HUDEP-2 (cell line): ENCODE results near the gene DCTN5.
A peak's percentile ranks its signal among the peaks of the same experiment; 100 is the strongest.
"Not testable (repeated sequence)": the region's sequence is repeated elsewhere in the genome, so short reads cannot be mapped to it uniquely, and the experiment has no call there.

Experiments used
- DNase-seq, 76 experiments: peaks; one replicate each; lab custom pipeline; 2025; ENCODE audit not compliant: unreplicated experiment in 76 of 76; lab: John Stamatoyannopoulos, UW

The DCTN5 gene

GRCh38 chr16:23640931-23641765, at the start of gene DCTN5, which contains the start of gene PALB2:
DCTN5 (plus strand) TSS chr16:23641466; CDS start chr16:23641543, 77 bp downstream.
PALB2 (minus strand) TSS chr16:23641310; CDS start chr16:23641157, 153 bp downstream.
- DNase-seq = peak in 75 of 76 experiments; percentile 20 to 95 (median 87)

- DNase-seq = no peak
Observed at GRCh38 chr16:23594186-23594585, 47.1 kb upstream of the DCTN5 start.

DNA sequence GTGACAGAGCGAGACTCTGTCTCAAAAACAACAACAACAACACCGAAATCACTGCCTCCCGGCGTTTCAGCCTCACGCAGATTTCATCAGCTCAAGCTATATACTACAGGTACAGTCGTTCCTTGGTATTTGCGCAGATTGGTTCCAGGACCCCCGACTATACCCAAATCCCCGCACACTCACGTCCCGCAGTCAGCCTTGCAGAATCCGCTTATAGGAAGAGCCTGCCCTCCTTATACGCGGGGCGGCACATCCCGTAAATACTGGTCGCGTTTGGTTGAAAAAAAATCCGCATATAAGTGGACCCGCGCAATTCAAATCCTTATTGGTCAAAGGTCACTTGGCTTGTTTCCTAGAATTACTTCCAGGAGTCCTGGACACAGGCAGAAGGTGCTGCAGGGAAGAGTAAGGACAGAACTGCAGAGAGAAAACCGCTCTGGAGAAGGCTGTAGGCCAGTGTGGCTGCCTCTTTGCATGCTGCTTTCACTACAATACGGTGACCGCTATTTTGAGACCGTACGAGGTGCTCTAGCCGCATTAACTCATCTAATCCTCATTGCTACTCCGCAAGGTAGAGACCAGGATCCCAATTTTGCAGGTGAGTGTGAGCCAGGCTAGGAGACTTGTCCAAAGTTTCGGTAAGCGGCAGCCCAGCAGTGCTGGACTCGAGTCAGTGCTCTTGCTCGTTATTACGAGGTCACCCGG, 45.9 kb upstream of the DCTN5 start:
- DNase-seq = peak in 1 of 76 experiments; percentile 26

- DNase-seq = peak in 74 of 76 experiments; percentile 17 to 92 (median 80)
Observed at GRCh38 chr16:23595951-23596720, 45.1 kb upstream of the DCTN5 start, which contains the start of gene NDUFAB1. NDUFAB1 (minus strand) TSS chr16:23596316; CDS start chr16:23596290, 26 bp downstream.

DNA sequence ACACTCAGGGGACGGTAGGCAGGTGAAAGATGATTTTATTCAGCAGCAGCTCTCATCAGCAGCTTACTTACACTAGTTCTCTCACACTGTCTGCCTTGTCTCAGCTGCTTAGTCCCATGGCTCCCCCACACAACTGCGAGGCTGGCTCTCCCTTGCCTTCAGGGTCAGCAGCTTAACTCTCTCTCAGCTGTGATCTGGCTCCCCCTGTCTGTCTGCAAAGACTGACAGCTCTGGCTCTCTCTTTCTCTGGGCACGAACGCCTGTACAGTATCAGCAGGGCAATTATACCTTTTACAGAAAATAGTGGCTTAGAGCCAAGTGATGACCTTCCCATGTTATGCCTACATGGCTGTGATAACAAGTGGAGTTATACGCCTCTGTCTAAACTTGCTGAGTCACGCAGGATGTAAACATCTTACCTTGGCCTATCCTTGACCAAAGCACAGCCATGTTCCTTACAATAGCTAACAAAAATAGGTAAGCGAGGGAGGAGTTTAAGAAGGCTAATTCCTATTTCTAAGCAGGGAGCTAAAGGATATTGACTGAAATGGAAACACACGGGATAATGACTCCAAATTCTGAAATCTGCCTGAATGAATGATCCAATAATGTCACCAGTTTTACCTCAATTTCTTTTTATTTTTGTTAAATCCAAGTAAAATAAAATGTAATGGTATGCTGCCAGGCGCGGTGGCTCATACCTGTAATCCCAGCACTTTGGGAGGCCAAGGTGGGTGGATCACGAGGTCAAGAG, 44.1 kb upstream of the DCTN5 start:
- DNase-seq = peak in 71 of 76 experiments; percentile 1 to 81 (median 42)

DNA sequence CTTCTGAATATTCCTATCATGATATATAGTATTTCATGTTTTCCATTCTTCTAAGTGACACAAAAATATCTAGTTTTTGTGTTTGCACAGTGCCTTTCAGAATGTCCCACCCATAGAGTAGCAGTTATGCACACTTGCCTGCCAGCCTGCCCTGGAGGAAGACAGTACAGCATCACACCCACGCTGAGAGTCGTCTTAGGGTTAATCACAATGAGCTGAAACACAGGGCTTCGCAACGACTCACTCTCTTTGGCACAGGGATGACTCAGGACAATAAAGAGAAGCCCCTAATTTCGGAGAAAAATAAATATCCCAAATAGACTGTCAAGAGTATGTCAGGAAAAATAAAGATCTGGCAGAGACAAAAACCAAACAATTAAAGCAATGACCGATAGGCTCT, 33.5 kb upstream of the DCTN5 start:
- no peak for DNase-seq

GRCh38 chr16:23608194-23608593, 33.1 kb upstream of the DCTN5 start:
- DNase-seq = no peak

DNA sequence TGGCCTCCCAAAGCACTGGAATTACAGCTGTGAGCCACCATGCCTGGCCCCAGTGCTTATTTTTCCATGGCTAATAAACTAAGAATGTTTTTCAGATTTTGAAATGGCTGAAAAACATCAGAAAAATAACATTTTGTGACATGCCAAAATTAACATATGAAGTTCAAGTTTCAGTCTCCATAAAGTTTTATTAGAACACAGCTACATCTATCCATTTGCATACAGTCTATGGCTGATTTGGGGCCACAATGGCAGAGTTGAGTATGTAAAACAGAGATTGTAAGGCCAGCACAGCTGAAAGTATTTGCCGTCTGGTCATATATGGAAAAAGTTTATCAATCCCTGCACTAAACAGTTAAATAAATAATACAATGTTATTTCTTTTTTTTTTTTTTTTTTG, 31.3 kb upstream of the DCTN5 start:
- DNase-seq = no peak

DNA sequence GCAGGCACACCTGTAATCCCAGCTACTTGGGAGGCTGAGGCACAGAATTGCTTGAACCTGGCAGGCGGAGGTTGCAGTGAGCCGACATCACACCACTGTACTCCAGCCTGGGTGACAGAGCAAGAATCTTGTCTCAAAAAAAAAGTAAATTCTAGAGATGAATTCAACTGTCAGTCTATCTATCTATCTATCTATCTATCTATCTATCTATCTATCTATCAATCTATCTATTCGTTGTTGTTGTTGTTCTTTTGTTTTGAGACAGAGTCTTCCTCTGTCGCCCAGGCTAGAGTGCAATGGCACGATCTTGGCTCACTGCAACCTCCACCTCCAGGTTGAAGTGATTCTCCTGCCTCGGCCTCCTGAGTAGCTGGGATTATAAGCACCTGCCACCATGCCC, 30.4 kb upstream of the DCTN5 start:
- not testable (repeated sequence) for DNase-seq

DNA sequence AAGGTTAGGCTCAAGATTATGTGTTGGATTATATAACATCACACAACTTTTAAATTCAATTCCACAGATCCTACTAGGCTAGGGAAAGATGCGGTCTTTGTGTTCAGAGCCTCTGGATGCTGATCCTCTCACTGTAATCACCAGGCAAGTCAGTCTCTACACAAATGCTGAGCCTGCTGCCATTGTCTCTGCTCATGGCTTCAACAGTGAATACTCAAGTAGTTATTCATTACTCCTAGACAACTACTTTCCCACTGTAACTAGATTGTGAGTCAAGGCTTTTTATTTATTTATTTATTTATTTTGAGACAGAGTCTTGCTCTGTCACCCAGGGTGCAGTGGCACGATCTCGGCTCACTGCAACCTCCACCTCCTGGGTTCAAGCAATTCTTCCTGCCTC, 29.3 kb upstream of the DCTN5 start:
- no peak for DNase-seq

DNA sequence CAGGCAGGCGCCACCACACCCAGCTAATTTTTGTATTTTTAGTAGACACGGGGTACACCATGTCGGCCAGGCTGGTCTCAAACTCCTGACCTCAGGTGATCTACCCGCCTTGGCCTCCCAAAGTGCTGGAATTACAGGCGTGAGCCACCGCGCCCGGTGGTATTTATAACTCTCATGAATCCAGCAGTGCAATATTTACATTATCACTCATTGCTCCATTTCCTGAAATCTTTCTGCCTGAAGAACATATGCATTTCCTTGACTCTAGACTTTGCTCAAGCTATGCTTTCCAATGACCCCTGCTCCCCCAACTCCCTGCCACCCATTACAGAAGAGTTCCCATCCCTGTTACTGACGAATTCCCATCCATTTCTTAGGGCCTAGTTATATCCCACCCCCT, 25.5 kb upstream of the DCTN5 start:
- DNase-seq = no peak

GRCh38 chr16:23624092-23624491, 17.2 kb upstream of the DCTN5 start:
- DNase-seq = no peak

DNA sequence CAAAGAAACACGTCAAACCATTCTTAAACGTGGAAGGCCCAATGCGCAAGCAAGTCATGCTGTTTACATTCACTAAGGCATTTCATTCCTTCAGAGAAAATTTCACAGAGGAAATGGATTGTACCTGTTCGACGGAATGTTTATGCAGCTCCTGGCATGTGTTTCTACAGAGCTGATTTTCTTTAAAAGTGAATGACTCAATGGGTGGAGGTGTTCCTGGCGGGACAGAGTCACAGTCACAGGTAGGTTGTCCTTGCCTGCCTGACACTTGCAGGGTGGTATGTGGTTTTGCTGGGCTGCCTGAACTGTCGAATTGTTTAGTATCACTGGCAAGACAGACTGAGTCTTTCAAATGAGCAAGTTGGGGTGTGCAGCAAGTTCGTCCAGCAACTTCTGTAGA, 11.8 kb upstream of the DCTN5 start:
- no peak for DNase-seq

DNA sequence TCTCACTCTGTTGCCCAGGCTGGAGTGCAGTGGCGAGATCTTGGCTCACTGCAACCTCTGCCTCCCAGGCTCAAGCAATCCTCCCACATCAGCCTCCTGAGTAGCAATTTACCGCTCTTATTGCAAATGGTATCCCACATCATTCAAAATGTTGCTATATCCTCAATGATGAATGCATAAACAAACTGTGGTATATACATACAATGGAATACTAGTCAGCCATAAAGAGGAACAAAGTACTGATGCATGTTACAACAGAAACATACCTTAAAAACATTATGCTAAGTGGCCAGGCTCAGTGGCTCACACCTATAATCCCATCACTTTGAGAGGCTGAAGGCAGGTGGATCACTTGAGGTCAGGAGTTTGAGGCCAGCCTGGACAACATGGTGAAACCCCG, 9.4 kb upstream of the DCTN5 start:
- not testable (repeated sequence) for DNase-seq

- DNase-seq = no peak
Observed at GRCh38 chr16:23634461-23635036, 6.7 kb upstream of the DCTN5 start.

DNA sequence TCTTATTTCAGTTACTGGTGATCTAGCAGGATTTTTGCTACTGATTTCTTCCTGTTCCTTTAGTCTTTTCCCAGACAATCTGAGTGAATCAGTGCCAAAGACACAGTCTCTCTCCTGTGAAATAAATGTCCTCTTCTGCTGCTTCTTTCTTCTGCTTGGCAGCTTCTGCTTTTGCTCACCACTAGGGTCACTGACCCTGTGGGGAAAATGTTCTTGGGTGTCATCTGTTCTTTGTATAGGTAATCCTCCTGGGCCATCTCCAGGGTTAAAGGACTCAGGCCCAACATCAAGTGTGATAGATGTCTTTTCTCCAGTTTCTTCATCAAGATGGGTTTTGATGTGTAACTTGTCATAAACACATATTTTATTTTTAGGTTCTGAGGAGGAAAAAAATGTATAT, 5.3 kb upstream of the DCTN5 start:
- DNase-seq = peak in 3 of 76 experiments; percentile 3 to 10 (median 5)

- peak in 8 of 76 experiments; percentile 4 to 40 (median 16) for DNase-seq
Observed at GRCh38 chr16:23640615-23640930, 693 bp upstream of the DCTN5 start.

DNA sequence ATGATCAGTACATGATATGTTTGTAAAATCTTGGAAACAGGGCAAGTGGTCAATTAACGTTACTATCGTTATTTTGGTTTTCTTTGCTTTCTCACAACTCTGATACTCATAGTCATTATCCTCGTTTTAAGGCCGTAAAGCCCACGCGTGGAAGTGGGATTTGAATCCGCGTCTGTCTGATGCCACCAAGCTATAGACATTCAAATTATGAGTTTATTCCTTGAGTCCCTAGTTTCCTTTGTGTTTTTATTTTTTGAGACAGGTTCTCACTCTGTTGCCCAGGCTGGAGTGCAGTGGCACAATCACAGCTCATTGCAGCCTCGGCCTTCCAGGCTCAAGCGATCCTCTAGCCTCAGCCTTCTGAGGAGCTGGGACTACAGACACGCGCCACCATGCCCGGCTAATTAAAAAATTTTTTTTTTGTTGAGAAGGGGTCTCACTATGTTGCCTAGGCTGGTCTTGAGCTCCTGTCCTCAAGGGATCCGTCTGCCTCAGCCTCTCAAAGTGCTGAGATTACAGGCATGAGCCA, 1.0 kb downstream of the DCTN5 start:
- no peak for DNase-seq

GRCh38 chr16:23650674-23651416, 9.6 kb downstream of the DCTN5 start:
- DNase-seq = no peak
